ENCODE measurements around the gene STXBP6.

The STXBP6 gene

DNA sequence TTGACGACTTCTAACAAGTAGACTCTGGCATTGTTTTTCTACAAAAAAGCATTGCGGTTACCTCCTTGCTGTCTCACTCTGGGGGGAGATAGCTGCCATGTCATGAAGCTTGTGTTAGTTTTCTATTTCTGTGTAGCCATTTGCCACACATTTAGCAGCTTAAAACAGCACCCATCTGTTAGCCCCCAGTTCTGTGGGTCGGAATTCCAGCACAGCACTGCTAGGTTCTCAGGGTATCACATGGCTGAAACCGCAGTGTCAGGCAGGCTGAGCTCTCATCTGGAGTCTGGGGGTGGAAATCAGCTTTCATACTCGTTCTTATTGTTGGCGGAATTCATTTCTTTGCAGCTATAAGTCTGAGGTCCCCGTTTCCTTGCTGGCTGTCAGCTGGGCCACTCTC is 19.9 kb upstream of the STXBP6 start:
- TF ChIP-seq SIN3A (IDR thresholded peaks at IDR 0.05; ENCODE audit: borderline replicate concordance, insufficient read depth, low read length) (no peak), TAF1 (IDR thresholded peaks at IDR 0.05; ENCODE audit: borderline replicate concordance, insufficient read depth, low read length) (no peak), FOXP2 (optimal IDR thresholded peaks at IDR 0.05; ENCODE audit: borderline replicate concordance, extremely low read depth, extremely low read length, insufficient read depth) (no peak), POLR2AphosphoS5 (IDR thresholded peaks at IDR 0.05; ENCODE audit: low read depth, low read length) (no peak)
- TF ChIP-seq, protein P1, sequence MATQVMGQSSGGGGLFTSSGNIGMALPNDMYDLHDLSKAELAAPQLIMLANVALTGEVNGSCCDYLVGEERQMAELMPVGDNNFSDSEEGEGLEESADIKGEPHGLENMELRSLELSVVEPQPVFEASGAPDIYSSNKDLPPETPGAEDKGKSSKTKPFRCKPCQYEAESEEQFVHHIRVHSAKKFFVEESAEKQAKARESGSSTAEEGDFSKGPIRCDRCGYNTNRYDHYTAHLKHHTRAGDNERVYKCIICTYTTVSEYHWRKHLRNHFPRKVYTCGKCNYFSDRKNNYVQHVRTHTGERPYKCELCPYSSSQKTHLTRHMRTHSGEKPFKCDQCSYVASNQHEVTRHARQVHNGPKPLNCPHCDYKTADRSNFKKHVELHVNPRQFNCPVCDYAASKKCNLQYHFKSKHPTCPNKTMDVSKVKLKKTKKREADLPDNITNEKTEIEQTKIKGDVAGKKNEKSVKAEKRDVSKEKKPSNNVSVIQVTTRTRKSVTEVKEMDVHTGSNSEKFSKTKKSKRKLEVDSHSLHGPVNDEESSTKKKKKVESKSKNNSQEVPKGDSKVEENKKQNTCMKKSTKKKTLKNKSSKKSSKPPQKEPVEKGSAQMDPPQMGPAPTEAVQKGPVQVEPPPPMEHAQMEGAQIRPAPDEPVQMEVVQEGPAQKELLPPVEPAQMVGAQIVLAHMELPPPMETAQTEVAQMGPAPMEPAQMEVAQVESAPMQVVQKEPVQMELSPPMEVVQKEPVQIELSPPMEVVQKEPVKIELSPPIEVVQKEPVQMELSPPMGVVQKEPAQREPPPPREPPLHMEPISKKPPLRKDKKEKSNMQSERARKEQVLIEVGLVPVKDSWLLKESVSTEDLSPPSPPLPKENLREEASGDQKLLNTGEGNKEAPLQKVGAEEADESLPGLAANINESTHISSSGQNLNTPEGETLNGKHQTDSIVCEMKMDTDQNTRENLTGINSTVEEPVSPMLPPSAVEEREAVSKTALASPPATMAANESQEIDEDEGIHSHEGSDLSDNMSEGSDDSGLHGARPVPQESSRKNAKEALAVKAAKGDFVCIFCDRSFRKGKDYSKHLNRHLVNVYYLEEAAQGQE (IDR thresholded peaks at IDR 0.05; ENCODE audit: insufficient read depth in 1 of 2, low read depth in 2 of 2, low read length in 2 of 2), result no peak

DNA sequence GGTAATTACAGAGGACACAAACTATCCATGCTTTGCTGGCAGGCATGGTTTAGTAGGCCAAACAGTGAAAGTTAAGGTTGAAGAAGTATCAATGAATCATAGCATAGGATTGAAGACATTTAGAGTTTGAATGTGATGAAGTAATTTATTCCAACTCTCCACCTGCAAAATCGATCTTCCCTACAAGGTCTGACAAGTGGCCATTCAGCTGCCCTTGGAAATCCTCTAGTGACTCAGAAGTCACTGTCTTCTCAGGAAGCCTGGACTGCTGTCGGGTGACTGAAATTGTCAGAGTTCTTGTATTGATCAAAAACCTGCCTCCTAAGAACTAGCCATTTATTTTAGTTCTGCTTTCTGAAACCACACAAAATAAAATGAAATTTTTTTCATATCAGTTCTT is 17.7 kb upstream of the STXBP6 start:
- TF ChIP-seq FOXP2 (optimal IDR thresholded peaks at IDR 0.05; ENCODE audit: borderline replicate concordance, extremely low read depth, extremely low read length, insufficient read depth), result no peak
- no peak for TF ChIP-seq SIN3A (IDR thresholded peaks at IDR 0.05; ENCODE audit: borderline replicate concordance, insufficient read depth, low read length)
- no peak for TF ChIP-seq TAF1 (IDR thresholded peaks at IDR 0.05; ENCODE audit: borderline replicate concordance, insufficient read depth, low read length)
- TF ChIP-seq, protein P1 (IDR thresholded peaks at IDR 0.05; ENCODE audit: insufficient read depth in 1 of 2, low read depth in 2 of 2, low read length in 2 of 2), result no peak
- TF ChIP-seq POLR2AphosphoS5 (IDR thresholded peaks at IDR 0.05; ENCODE audit: low read depth, low read length), result no peak

DNA sequence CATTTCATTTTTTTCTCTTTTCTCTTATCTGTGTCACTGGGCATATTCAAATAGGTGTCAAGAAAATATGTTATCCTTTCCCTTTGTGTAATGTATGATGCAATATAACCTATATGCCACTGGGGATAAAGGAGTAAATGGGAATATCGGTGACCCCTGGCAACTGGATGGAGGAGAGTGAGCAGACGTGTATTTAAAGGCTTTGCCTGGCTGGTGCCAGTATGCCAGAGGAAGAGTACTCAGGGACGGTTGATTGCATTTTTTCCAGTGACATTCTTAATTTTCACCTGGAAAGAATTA is 12.0 kb upstream of the STXBP6 start:
- TF ChIP-seq, protein P1 (IDR thresholded peaks at IDR 0.05; ENCODE audit: insufficient read depth in 1 of 2, low read depth in 2 of 2, low read length in 2 of 2), result no peak
- TF ChIP-seq POLR2AphosphoS5 (IDR thresholded peaks at IDR 0.05; ENCODE audit: low read depth, low read length) (no peak), TAF1 (IDR thresholded peaks at IDR 0.05; ENCODE audit: borderline replicate concordance, insufficient read depth, low read length) (no peak), SIN3A (IDR thresholded peaks at IDR 0.05; ENCODE audit: borderline replicate concordance, insufficient read depth, low read length) (no peak), FOXP2 (optimal IDR thresholded peaks at IDR 0.05; ENCODE audit: borderline replicate concordance, extremely low read depth, extremely low read length, insufficient read depth) (no peak)

DNA sequence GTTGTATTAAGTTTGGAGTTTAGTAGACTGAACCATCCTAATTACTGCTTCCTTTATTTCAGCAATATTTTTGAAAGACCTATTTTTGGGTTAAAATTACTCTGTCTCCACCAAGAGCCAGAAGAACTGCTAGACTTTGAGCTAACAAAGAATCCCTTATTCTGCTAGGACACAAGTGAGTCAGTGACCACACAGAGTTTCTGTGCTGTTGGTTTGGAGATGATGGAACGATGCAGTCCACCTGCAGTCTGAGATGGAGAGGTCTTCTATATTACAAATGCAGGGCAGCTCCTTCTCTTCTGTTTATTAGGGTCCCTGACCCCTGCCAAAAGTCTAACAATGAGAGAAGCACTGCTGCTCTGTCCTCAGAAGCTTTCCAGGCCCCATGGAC is 6.7 kb upstream of the STXBP6 start:
- TF ChIP-seq TAF1 (IDR thresholded peaks at IDR 0.05; ENCODE audit: borderline replicate concordance, insufficient read depth, low read length), result no peak
- TF ChIP-seq SIN3A (IDR thresholded peaks at IDR 0.05; ENCODE audit: borderline replicate concordance, insufficient read depth, low read length), result no peak
- no peak for TF ChIP-seq FOXP2 (optimal IDR thresholded peaks at IDR 0.05; ENCODE audit: borderline replicate concordance, extremely low read depth, extremely low read length, insufficient read depth)
- TF ChIP-seq POLR2AphosphoS5 (IDR thresholded peaks at IDR 0.05; ENCODE audit: low read depth, low read length), result no peak
- TF ChIP-seq, protein P1 (IDR thresholded peaks at IDR 0.05; ENCODE audit: insufficient read depth in 1 of 2, low read depth in 2 of 2, low read length in 2 of 2), result no peak
